ENCODE measurements around the gene SGF29. TPM values are rescaled to one million over a fixed set of nuclear protein-coding genes. Genes with fewer than 3 reads are reported as not detected.
"Not testable (repeated sequence)": the region's sequence is repeated elsewhere in the genome, so short reads cannot be mapped to it uniquely, and the experiment has no call there.

Gene SGF29
- total RNA-seq, 1 experiment from 2014 or later = 45.3 TPM

DNA sequence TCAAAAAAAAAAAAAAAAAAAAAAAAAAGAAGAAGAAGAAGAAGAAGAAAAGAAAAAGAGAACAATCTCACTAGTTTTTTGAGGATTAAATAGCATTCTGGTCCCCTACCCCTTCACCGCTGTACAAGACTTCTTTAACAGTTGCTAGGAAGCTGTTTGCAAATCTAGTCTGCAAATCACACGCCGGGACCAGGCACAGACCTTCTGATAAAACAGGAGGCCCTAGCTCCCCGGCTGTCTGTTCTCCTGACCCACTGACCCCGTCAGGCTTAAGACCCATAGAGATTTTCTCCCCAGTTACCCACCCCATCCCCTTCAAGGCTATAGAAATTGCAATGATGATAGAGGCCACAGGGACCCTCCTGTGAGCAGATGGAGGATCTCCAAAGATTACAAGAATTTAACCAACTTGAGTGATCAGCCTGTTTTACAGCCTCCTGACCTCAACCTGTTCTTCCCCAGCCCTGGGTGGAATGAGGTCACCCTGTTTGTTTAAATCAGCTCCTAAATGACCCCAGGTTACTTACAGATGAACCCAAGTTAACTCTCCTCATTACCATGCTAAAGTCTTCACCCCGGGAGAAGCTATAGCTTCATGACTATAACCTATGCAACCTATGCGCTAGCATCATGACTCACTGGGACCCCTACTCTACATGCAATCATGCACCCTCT, 67.9 kb downstream of the SGF29 start:
- Histone ChIP-seq H2AFZ (no peak overlapping the region), H3K79me2 (ENCODE audit: low read depth) (peaks cover 41% of the 10 kb centered on the region), H3K4me2 (peak overlapping the region; percentile 86), H3K9me2 (ENCODE audit: insufficient read depth) (no peaks in the 10 kb centered on the region), H3K27me3 (ENCODE audit: insufficient read depth, low read depth) (no peaks in the 10 kb centered on the region), H3K4me3 (peak overlapping the region; percentile 93; the same call in 1 of the 2 replicates), H3K36me3 (ENCODE audit: low read depth) (peaks cover 15% of the 10 kb centered on the region; the same call in 1 of the 2 replicates), H3K9me3 (ENCODE audit: insufficient read depth, low read depth) (no peaks in the 10 kb centered on the region), H3F3A (ENCODE audit: insufficient read depth, low read depth) (peaks cover 30% of the 10 kb centered on the region), H3K27ac (no peak overlapping the region), H4K20me1 (ENCODE audit: insufficient read depth) (no peaks in the 10 kb centered on the region), H3K4me1 (replicated peaks; ENCODE audit: insufficient read depth) (peaks cover 28% of the 10 kb centered on the region)
- POLR2A ChIA-PET (ENCODE audit: unreplicated experiment) = interaction anchor here (0.7 kb wide), 1 partner anchor 12 kb away, joined by 24 read pairs; the partner anchor contains the start of gene SULT1A1
- intact Hi-C loops (cut with micrococcal nuclease; ENCODE audit: unreplicated experiment) = no loop called here
- no TSS peak for BruUV-seq (replicated peaks)
- TF ChIP-seq EZH2 (IDR thresholded peaks at IDR 0.05; ENCODE audit: low read depth) = no peak
- TF ChIP-seq, protein P1, sequence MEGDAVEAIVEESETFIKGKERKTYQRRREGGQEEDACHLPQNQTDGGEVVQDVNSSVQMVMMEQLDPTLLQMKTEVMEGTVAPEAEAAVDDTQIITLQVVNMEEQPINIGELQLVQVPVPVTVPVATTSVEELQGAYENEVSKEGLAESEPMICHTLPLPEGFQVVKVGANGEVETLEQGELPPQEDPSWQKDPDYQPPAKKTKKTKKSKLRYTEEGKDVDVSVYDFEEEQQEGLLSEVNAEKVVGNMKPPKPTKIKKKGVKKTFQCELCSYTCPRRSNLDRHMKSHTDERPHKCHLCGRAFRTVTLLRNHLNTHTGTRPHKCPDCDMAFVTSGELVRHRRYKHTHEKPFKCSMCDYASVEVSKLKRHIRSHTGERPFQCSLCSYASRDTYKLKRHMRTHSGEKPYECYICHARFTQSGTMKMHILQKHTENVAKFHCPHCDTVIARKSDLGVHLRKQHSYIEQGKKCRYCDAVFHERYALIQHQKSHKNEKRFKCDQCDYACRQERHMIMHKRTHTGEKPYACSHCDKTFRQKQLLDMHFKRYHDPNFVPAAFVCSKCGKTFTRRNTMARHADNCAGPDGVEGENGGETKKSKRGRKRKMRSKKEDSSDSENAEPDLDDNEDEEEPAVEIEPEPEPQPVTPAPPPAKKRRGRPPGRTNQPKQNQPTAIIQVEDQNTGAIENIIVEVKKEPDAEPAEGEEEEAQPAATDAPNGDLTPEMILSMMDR (conservative IDR thresholded peaks at IDR 0.05) = no peak
- DNase-seq = peak in 1 of 2 experiments; percentile 69
- CTCF ChIA-PET = no interaction called here

DNA sequence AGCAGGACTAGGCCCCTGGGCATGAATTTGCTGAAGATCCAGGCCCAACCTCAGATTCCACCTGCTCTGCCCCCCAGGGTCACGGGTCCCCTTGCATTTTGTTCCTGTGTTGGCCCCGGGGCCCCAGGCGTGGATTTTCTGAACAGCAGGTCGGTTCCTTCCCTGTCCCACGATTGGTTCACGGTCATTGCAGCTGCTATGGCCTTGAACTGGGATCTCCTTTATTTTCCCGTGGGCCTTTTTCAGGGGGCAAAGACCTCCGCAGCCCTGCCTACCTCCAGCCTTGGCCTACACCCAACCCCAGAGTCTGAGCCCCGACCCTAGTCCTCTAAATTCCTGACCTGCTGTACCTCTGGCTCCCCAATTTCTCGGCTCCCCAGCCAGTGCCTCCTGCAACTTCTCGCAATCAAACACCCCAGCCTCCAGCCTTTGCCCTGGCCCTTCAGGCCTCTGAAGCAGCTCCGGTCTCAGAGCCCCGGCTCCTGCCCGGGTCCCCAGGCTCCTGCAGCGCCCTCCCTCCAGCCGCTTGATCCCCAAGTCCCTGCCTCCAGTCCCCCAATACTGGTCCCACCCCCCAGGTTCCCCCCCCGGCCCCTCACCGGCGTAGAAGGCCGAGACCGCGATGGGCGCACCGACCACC, 68.9 kb downstream of the SGF29 start:
- DNase-seq; H4K20me1 ChIP-seq (ENCODE audit: insufficient read depth); intact Hi-C loops (cut with micrococcal nuclease; ENCODE audit: unreplicated experiment); CTCF ChIA-PET; H3K27me3 ChIP-seq (ENCODE audit: insufficient read depth, low read depth); POLR2A ChIA-PET (ENCODE audit: unreplicated experiment); H3K9me3 ChIP-seq (ENCODE audit: insufficient read depth, low read depth); BruUV-seq (replicated peaks); H3K9me2 ChIP-seq (ENCODE audit: insufficient read depth): not testable (repeated sequence)
- Histone ChIP-seq H3K4me1 (replicated peaks; ENCODE audit: insufficient read depth) (peaks cover 18% of the 10 kb centered on the region), H3K4me2 (peak overlapping the region; percentile 86), H3K27ac (peak overlapping the region; percentile 40), H3K79me2 (ENCODE audit: low read depth) (peaks cover 34% of the 10 kb centered on the region), H3K36me3 (ENCODE audit: low read depth) (peaks cover 15% of the 10 kb centered on the region; the same call in 1 of the 2 replicates), H3K4me3 (peak overlapping the region; percentile 93), H2AFZ (peak overlapping the region; percentile 95), H3F3A (ENCODE audit: insufficient read depth, low read depth) (peaks cover 20% of the 10 kb centered on the region)

DNA sequence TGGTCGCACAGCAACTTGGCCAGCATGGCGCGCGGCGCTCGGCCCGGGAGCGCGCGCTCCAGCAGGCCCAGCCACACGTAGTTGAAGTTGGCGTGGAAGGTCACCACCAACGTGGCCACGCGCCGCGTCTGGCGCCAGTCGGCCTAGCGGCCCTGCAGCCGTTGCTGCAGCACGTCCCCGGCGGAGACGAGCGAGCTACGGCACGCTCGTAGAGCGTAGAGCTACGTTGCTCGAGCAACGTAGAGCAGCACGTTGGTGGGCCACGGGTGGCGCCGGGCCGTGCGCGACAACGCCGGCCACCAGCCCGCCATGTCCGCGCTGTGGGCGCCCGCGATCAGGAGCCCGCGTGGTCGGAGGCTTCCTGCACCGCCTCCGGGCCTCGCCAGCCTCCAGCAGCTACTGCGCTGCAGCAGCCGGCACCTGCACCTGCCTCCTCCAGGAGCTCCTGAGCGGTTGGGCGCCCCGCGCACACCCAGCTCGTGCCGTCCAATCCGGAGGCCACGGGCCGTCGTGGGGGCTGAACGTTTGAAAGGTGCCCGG, 69.5 kb downstream of the SGF29 start:
- CTCF ChIA-PET = no interaction called here
- peaks cover 34% of the 10 kb centered on the region for H3K79me2 ChIP-seq (ENCODE audit: low read depth)
- peak overlapping the region; percentile 93 for H3K4me3 ChIP-seq
- TF ChIP-seq EZH2 (IDR thresholded peaks at IDR 0.05; ENCODE audit: low read depth) = no peak
- TF ChIP-seq, protein P1 (conservative IDR thresholded peaks at IDR 0.05) = no peak
- BruUV-seq (replicated peaks) = no TSS peak
- peaks cover 16% of the 10 kb centered on the region for H3F3A ChIP-seq (ENCODE audit: insufficient read depth, low read depth)
- H2AFZ ChIP-seq = peak overlapping the region; percentile 95
- H3K4me1 ChIP-seq (replicated peaks; ENCODE audit: insufficient read depth) = peaks cover 17% of the 10 kb centered on the region
- no peaks in the 10 kb centered on the region for H4K20me1 ChIP-seq (ENCODE audit: insufficient read depth)
- peak; percentile 80 to 89 for DNase-seq
- H3K9me2 ChIP-seq (ENCODE audit: insufficient read depth) = no peaks in the 10 kb centered on the region
- H3K27me3 ChIP-seq (ENCODE audit: insufficient read depth, low read depth) = no peaks in the 10 kb centered on the region
- peaks cover 15% of the 10 kb centered on the region; the same call in 1 of the 2 replicates for H3K36me3 ChIP-seq (ENCODE audit: low read depth)
- peak overlapping the region; percentile 86 for H3K4me2 ChIP-seq
- no peaks in the 10 kb centered on the region for H3K9me3 ChIP-seq (ENCODE audit: insufficient read depth, low read depth)
- POLR2A ChIA-PET (ENCODE audit: unreplicated experiment) = interaction anchor here (0.7 kb wide), 3 partner anchors 13 to 1073 kb away, joined by 3 to 6 read pairs (median 4); partner anchors contain the start of genes KATNIP and SULT1A1
- H3K27ac ChIP-seq = peak overlapping the region; percentile 40
- intact Hi-C loops (cut with micrococcal nuclease; ENCODE audit: unreplicated experiment) = no loop called here

DNA sequence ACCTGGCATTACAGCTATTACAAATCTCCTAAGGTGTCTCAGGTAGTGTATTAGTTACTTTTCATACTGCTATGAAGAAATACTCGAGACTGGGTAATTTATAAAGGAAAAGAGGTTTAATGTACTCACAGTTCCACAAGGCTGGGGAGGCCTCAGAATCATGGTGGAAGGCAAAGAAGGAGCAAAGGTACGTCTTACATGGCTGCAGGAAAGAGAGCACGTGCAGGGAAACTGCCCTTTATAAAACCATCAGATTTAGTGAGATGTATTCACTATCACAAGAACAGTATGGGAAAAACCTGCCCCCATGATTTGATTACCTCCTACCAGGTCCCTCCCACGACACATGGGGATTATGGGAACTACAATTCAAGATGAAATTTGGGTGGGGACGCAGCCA, 77.2 kb downstream of the SGF29 start:
- H3K4me2 ChIP-seq; H3K9me3 ChIP-seq (ENCODE audit: insufficient read depth, low read depth); H3K27ac ChIP-seq; H3K9me2 ChIP-seq (ENCODE audit: insufficient read depth); H4K20me1 ChIP-seq (ENCODE audit: insufficient read depth); H3K36me3 ChIP-seq (ENCODE audit: low read depth); intact Hi-C loops (cut with micrococcal nuclease; ENCODE audit: unreplicated experiment); H3K4me3 ChIP-seq; DNase-seq; H3K79me2 ChIP-seq (ENCODE audit: low read depth); H2AFZ ChIP-seq; POLR2A ChIA-PET (ENCODE audit: unreplicated experiment); BruUV-seq (replicated peaks); H3K27me3 ChIP-seq (ENCODE audit: insufficient read depth, low read depth); CTCF ChIA-PET: not testable (repeated sequence)
- Histone ChIP-seq H3F3A (ENCODE audit: insufficient read depth, low read depth) (peaks cover 12% of the 10 kb centered on the region), H3K4me1 (replicated peaks; ENCODE audit: insufficient read depth) (peaks cover 20% of the 10 kb centered on the region)

DNA sequence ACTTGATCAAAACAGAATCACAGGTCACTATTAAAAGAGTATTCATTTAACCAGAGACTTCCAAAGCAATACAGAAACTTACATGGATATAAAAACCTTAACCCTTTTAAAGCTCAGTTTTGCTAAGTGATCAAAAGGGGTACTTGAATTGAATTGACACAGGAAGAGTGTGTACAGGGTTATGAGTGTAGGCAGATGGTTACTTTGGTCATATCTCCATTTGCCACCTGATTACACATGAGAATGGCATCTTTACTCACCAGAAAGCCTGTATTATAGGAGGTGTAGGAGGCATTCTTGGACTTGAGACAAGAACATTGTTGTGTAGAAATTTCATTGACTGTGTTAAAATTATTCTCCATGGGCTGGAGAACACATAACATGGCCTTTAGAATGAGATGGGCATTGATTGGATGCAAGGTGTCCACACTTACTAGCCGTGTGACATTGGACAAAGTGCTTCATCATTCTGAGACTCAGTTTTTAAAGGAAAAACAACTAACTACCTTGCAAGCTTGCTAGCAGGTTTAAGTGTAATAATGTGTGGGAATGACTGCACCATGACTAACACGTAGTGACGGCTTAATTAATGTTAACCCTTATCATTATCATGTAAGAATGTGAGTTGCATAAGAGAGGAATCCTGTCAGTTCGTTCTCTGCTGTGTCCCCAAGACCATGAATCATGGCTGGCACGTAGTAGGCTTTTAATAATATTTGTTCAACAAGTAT, 82.5 kb downstream of the SGF29 start:
- POLR2A ChIA-PET (ENCODE audit: unreplicated experiment) = not testable (repeated sequence)
- peak overlapping the region; percentile 91 for H3K27ac ChIP-seq

More for the DNA sequence above, 82.5 kb downstream of the SGF29 start:
- peaks cover 20% of the 10 kb centered on the region for H3F3A ChIP-seq (ENCODE audit: insufficient read depth, low read depth)
- H3K4me3 ChIP-seq; intact Hi-C loops (cut with micrococcal nuclease; ENCODE audit: unreplicated experiment); H3K36me3 ChIP-seq (ENCODE audit: low read depth); H3K27me3 ChIP-seq (ENCODE audit: insufficient read depth, low read depth); H2AFZ ChIP-seq; CTCF ChIA-PET; H3K9me2 ChIP-seq (ENCODE audit: insufficient read depth); H3K79me2 ChIP-seq (ENCODE audit: low read depth); H3K9me3 ChIP-seq (ENCODE audit: insufficient read depth, low read depth); BruUV-seq (replicated peaks); H4K20me1 ChIP-seq (ENCODE audit: insufficient read depth): not testable (repeated sequence)
- peak overlapping the region; percentile 46 for H3K4me2 ChIP-seq
- H3K4me1 ChIP-seq (replicated peaks; ENCODE audit: insufficient read depth) = peaks cover 30% of the 10 kb centered on the region
- peak; percentile 48 to 95 for DNase-seq

All from PC-9 (cell line).